ENCODE data around the gene BLZF1.
A peak's percentile ranks its signal among the peaks of the same experiment; 100 is the strongest.
"Not testable (repeated sequence)": the region's sequence is repeated elsewhere in the genome, so short reads cannot be mapped to it uniquely, and the experiment has no call there.

The BLZF1 gene

GRCh38 chr1:169361281-169361680 lies 6.7 kb upstream of the BLZF1 start:
- DNase-seq: no peak

- peak in 1 of 2 donors; percentile 26 for DNase-seq
Measured at GRCh38 chr1:169363046-169363730, 4.8 kb upstream of the BLZF1 start.

GRCh38 chr1:169364948-169365347 lies 3.0 kb upstream of the BLZF1 start:
- no peak for DNase-seq

DNA sequence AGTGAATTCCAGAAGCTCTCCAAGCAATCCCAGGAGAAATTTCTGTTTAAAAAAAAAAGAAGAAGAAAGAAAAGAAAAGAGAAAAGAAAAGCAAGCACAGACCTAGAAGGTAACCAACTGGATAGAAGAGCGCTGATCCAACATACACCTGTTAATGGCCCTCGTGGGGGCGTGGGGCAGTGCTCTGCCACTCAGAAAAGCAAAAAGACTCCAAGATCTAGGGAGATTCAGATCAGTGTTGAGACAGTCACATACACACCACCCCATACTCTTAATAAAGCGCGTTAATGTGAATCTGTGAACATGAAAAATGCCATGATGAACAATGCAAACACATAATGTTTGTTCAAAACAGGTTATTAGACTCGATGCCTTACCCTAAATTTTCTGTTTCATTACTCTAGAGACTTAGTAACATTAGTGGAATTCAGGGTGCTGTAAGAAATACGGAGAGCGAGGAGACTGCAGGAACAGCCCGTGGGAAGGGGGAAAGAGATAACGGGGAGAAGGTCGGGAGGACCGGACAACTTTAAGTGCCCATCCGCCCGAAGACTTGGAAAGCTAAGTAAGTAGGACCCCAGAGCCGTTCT lies 804 bp upstream of the BLZF1 start:
- no peak for DNase-seq

DNA sequence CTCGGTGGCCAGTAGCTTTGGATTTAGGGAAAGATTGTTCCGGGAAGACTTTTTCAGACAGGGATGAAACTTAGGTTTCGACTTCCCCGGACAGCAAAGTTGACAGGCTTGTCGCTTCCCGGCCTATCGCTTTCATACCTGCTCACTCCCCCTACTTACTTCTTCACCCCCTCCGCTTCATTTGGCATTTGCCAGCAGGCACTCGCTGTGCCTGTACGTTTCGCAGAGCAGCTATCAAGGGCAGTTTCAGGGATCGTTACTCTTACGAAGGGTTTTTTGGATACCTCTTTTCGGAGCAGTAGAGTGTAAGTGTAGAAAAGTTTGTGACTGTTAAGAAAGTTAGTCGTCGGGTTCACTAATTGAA lies 393 bp downstream of the BLZF1 start:
- DNase-seq: peak; percentile 61 to 71

GRCh38 chr1:169371404-169371803 lies 3.4 kb downstream of the BLZF1 start:
- DNase-seq: peak in 1 of 2 donors; percentile 45

DNA sequence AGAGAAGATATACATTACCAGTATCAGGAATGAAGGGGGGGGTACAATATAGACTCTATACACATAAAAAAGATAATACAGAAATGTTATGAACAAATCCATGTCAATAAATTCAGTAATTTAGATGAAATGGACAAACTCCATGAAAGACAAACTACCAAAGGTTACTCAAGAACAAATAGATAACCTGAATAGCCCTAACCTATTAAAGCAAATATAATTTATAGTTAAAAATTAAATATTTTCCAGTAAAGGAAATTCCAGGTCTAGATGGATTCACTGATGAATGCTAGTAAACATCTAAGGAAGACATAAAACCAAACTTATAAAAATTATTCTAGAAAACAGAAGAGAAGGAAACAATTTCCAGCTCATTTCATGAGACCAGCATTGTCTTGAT lies 13.2 kb downstream of the BLZF1 start:
- no peak for DNase-seq

DNA sequence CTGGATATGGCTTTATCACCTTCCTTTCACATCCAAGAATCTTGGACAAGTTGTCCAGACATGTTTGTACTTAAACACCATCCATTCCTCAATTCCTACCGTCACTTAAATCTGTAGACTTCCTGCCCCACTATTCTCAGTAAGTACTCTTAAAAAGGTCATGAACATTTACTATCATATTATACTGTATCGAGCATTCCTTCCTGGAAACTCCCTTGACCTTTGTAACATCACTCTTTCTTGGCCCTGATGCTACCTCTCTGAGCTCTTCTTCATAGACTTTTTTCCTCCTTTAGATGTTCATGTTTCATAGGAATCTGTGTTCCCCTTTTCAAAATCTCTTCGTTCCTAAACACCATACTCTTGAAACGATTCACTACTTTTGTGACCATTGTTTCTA lies 15.5 kb downstream of the BLZF1 start:
- DNase-seq: no peak

- DNase-seq: no peak
Measured at GRCh38 chr1:169387399-169387798, 19.4 kb downstream of the BLZF1 start.

DNA sequence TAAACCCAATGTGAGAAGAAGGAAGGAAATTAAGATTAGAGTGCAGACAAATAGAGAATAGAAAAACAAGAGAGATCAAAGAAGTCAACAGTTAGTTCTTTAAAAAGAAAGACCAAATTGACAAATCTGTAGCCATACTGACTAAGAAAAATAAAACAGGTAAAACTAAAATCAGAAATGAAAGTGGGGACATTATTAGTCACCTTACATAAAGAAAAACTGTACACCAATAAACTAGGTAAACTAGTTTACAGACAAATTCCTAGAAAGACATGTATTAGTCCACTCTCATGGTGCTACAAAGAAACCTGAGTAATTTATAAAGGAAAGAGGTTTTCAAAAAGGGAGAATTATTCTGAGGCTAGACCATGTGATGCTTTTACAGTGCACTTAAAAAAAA lies 22.3 kb downstream of the BLZF1 start:
- no peak for DNase-seq

- DNase-seq: no peak
Measured at GRCh38 chr1:169392406-169392805, 24.4 kb downstream of the BLZF1 start.

GRCh38 chr1:169395955-169396354 lies 28.0 kb downstream of the BLZF1 start:
- DNase-seq: no peak

- not testable (repeated sequence) for DNase-seq
Measured at GRCh38 chr1:169402578-169402977, 34.6 kb downstream of the BLZF1 start.

DNA sequence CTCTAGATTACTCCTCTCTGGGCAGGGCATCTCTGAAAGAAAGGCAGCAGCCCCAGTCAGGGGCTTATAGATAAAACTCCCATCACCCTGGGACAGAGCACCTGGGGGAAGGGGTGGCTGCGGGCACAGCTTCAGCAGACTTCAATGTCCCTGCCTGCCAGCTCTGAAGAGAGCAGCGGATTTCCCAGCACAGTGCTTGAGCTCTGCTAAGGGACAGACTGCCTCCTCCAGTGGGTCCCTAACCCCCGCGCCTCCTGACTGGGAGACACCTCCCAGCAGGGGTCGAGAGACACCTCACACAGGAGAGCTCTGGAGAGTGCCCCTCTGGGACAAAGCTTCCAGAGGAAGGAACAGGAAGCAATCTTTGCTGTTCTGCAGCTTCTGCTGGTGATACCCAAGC lies 40.3 kb downstream of the BLZF1 start:
- DNase-seq: not testable (repeated sequence)

DNA sequence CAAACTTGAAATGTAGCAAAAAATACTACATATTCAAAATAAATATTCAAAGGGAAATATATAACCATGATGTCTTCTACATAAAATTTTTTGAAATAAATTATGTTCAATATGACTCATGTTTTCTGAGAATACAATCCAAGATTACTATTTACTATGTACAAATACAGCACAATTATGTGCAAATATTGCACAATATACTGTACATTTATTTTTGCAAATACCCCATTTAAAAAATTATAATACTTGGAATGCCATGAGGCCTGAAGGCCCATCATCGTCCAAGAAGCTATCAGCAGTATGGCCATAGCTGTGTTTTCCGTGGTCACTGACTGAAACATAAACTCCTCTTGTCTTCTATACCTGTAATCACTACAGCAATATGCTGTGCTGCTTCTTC lies 47.0 kb downstream of the BLZF1 start:
- DNase-seq: no peak

DNA sequence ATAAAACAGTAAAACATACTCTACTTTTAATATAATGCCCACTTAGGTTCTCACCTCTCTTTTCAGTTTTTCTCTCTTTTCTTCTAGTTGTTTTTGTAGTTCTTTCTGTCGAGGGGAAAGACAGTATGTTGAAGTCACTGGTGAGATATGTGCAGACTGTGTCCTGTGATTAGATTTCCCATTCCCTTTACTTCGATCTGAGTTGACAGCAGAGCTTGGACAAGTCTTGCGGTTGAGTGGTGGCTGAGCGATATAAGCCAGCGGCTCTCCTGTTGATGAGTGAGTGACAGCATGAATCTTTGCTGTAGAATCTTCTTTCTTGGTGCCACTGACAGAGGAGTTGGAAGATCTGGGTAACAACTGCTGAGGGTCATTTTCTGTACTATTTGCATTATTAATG lies 53.3 kb downstream of the BLZF1 start:
- no peak for DNase-seq

DNA sequence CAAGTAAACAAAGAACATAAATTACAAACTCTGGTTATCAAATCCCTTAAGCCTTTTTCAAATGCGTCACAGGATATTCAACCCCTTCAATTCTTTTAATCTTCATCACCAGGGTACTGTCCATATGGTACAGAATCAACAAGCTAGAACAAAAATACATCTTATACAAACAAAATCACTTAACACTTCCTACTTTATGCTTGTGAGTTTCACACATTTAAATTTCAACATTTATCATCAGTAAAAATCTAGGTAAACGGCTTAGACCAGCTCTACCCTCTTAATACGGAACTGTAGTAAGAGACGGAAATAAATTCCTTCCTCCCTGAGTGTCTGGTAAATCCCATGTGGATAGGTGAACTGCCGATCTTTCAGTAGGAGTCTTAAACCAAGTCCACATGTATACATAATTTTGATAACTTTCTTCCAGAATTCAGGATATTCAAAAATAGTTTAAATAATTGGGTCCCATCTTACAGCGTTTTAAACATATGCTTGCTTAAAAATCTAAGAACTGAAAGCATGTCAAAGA lies 58.2 kb downstream of the BLZF1 start:
- no peak for DNase-seq

GRCh38 chr1:169427081-169427641 lies 59.2 kb downstream of the BLZF1 start, which contains the start of gene CCDC181:
CCDC181 (minus strand) TSS chr1:169427474; CDS start chr1:169424927, 2,547 bp downstream.
- DNase-seq: peak; percentile 34 to 65
